ENCODE results near the gene STK35.

- TF ChIP-seq CTCF (IDR thresholded peaks at IDR 0.05; ENCODE audit: borderline replicate concordance, extremely low read depth, low read length, poor library complexity, severe bottlenecking), result no peak
- no peak for TF ChIP-seq EZH2 (IDR thresholded peaks at IDR 0.05; ENCODE audit: borderline replicate concordance, low read depth, low read length, severe bottlenecking)
These were observed 76.9 kb downstream of the STK35 start for GRCh38 chr20:2178318-2179232.
